ENCODE measurements around the gene FLNA.
A peak's percentile ranks its signal among the peaks of the same experiment; 100 is the strongest.
"Not testable (repeated sequence)": the region's sequence is repeated elsewhere in the genome, so short reads cannot be mapped to it uniquely, and the experiment has no call there.

Gene FLNA

DNA sequence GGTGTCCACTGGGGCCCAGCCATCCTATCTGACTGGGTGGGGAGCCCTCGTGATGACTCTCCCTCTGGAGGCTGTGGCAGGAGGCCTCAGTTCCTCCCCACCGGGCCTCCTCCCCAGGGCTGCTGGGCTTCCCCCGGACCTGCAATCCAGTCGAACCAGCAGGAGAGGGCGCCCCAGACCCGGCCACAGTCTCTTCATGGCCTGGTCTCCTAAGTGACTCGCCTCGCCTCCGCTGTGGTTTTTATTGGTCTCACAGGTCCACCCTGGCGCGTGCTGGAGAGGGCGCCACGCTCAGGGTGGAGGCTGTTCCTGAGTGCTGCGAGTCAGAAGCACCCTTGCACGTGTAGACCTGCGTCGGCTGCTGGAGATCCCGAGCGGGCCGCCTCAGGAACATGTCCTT is 30.8 kb downstream of the FLNA start:
- DNase-seq (ENCODE audit: insufficient read length, low spot score); FAIRE-seq: not testable (repeated sequence)

DNA sequence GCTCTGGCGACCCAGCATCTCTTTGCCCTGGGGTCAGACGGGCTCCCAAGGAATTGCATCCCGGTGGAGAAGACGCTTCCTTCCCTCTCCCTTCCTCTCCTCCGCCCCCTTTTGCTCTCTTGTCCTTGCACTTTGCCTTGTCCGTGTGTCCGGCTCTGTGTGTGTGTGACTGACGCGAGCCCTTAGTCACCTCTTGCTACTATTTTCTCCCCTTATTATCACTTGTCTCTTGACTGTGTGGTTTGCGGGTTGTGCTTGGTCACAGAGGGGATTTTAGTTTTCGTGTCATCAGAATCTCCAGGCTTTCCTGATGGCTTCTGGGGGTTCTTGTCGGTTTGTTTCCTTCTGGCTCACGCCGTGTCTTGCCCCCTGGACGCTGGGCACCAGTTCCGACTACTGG is 31.4 kb downstream of the FLNA start:
- not testable (repeated sequence) for DNase-seq (ENCODE audit: insufficient read length, low spot score)
- peak; percentile 100 for FAIRE-seq

GRCh38 chrX:154341399-154342298 is 32.8 kb downstream of the FLNA start:
- FAIRE-seq; DNase-seq (ENCODE audit: insufficient read length, low spot score): not testable (repeated sequence)

- FAIRE-seq (no peak), DNase-seq (ENCODE audit: insufficient read length, low spot score) (no peak)
Observed at GRCh38 chrX:154334496-154334895, 39.9 kb downstream of the FLNA start.

- FAIRE-seq (peak; percentile 97), DNase-seq (ENCODE audit: insufficient read length, low spot score) (peak; percentile 28)
Observed at GRCh38 chrX:154333837-154334271, 40.6 kb downstream of the FLNA start.

DNA sequence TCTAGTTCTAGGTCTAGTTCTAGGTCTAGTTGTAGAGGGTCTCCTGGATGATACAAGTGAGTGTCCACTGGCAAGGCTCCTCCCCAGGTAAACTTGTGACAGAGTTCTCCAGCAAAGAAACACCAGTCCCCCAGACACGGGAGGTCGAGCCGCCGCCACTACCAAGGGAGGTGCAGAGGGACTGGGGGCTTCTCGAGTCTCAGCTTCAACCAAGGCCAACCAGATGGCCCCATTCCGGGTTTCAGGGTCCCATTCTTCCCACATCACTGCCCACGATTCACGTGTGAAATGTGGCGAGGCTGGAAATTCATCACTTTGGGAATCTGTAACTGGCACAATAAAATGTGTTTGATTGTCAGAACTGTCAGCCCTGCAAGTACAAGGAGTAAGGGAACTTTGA is 41.3 kb downstream of the FLNA start:
- FAIRE-seq (no peak), DNase-seq (ENCODE audit: insufficient read length, low spot score) (no peak)

- DNase-seq (ENCODE audit: insufficient read length, low spot score) (no peak), FAIRE-seq (no peak)
Observed at GRCh38 chrX:154332561-154332960, 41.9 kb downstream of the FLNA start.

GRCh38 chrX:154329294-154329693 is 45.1 kb downstream of the FLNA start:
- FAIRE-seq, result no peak
- DNase-seq (ENCODE audit: insufficient read length, low spot score), result no peak

GRCh38 chrX:154328646-154329045 is 45.8 kb downstream of the FLNA start:
- DNase-seq (ENCODE audit: insufficient read length, low spot score), result no peak
- FAIRE-seq, result no peak

- DNase-seq (ENCODE audit: insufficient read length, low spot score) (no peak), FAIRE-seq (no peak)
Observed at GRCh38 chrX:154327038-154327820, 47.2 kb downstream of the FLNA start.

DNA sequence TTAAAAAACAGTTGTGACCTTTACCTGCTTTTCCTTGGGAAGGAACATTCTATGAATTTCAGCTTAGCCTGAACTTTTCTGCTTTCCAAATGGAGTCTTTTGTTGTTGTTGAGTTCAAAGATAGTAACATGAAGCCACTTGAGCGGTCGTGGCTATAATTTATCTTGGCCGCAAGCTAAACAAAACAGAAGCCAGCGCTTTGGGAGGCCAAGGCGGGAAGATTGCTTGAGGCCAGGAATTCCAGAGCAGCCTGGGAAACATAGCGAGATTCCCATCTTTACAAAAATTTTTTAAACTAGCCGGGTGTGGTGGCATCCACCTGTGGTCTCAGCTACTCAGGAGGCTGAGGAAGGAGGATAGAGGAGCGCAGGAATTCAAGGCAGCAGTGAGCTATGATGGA is 48.9 kb downstream of the FLNA start:
- no peak for DNase-seq (ENCODE audit: insufficient read length, low spot score)
- FAIRE-seq, result no peak

DNA sequence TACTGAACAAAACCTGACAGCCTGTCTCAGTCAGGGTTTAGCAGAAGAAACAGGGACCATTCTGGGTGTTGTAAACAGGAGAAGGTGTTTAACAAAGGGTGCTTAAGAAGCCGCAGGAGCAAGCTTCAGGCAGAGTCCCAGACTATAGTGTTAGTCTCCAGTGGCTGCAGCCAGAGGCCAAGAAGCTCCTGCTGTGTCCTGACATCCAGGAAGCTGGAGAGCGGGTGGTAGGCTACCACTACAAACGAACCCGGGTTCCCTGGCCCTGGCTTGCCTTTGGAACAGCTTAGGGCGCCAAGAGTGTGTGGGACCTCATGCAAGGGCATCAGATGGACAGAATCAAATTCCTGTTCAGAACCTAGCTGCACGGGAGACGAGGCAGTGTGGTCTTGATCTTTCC is 50.9 kb downstream of the FLNA start:
- DNase-seq (ENCODE audit: insufficient read length, low spot score) (no peak), FAIRE-seq (no peak)

GRCh38 chrX:154322890-154323289 is 51.5 kb downstream of the FLNA start:
- FAIRE-seq (no peak), DNase-seq (ENCODE audit: insufficient read length, low spot score) (no peak)

- FAIRE-seq (no peak), DNase-seq (ENCODE audit: insufficient read length, low spot score) (no peak)
Observed at GRCh38 chrX:154321594-154321993, 52.8 kb downstream of the FLNA start.

GRCh38 chrX:154321152-154321551 is 53.3 kb downstream of the FLNA start:
- no peak for DNase-seq (ENCODE audit: insufficient read length, low spot score)
- no peak for FAIRE-seq

- DNase-seq (ENCODE audit: insufficient read length, low spot score), result no peak
- no peak for FAIRE-seq
Observed at GRCh38 chrX:154320406-154320805, 54.0 kb downstream of the FLNA start.

GRCh38 chrX:154317391-154317995 is 56.9 kb downstream of the FLNA start:
- FAIRE-seq, result no peak
- no peak for DNase-seq (ENCODE audit: insufficient read length, low spot score)

DNA sequence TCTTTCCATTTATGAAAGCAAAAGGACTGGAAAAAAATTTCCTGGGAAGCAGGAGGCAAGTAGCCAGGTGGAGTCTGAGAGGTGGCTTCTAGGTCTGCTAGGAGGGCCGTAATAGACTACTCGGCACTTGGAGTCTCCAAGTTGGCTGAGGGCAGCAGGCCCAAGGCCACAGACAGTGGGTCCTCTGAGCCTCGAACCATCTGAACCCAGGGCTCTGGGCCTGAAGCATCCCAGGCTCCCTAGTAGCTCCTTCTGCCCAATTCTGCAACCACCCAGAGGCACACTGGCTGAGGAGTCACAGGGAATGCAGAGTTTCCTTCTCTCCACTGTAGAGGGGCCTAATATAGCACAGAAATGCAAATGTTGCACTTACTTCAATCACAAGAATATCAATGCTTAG is 59.0 kb downstream of the FLNA start:
- no peak for FAIRE-seq
- DNase-seq (ENCODE audit: insufficient read length, low spot score), result no peak

GRCh38 chrX:154313147-154313546 is 61.3 kb downstream of the FLNA start:
- DNase-seq (ENCODE audit: insufficient read length, low spot score), result no peak
- peak; percentile 11 for FAIRE-seq

DNA sequence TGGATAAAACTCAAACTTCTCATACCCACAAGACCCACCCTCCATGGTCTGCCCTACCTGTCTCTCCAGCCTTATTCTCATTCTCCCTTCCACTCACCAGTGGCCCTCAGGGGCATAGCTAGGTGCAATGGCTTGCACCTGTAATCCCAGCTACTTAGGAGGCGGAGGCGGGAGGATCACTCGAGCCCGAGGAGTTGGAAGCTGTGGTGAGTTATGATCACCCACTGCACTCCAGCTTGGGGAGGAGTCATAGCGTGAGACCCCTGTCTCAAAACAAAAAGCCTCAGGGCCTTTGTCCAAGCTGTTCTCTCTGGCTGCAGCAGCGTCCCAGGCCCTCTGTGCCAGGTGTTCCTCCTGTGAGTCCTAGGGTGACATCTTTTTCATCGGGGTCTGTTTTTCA is 62.3 kb downstream of the FLNA start:
- FAIRE-seq, result no peak
- DNase-seq (ENCODE audit: insufficient read length, low spot score), result no peak
